ENCODE measurements around the gene KLRC2.
A peak's percentile ranks its signal among the peaks of the same experiment; 100 is the strongest.
"Not testable (repeated sequence)": the region's sequence is repeated elsewhere in the genome, so short reads cannot be mapped to it uniquely, and the experiment has no call there.

The KLRC2 gene

GRCh38 chr12:10393291-10393690, 42.5 kb downstream of the KLRC2 start:
- no peaks in the 10 kb centered on the region for H3K27me3 ChIP-seq (ENCODE audit: insufficient read depth, low read length)
- no peaks in the 10 kb centered on the region for H3K9me3 ChIP-seq (ENCODE audit: low read length)
- no peaks in the 10 kb centered on the region for H4K20me1 ChIP-seq (ENCODE audit: insufficient read depth, low read length)
- H3K36me3 ChIP-seq (ENCODE audit: insufficient read depth, low read length) = peaks cover 7% of the 10 kb centered on the region; the same call in 1 of the 2 replicates
- H3K4me3 ChIP-seq (ENCODE audit: low read depth, low read length, poor library complexity, severe bottlenecking) = peak overlapping the region; percentile 15
- no peak overlapping the region for H2AFZ ChIP-seq (ENCODE audit: low read length)
- H3K4me2 ChIP-seq (ENCODE audit: low read length) = peak overlapping the region; percentile 63
- H3K79me2 ChIP-seq (ENCODE audit: insufficient read depth, low read length) = peaks cover 25% of the 10 kb centered on the region
- no peaks in the 10 kb centered on the region for H3K9me2 ChIP-seq (ENCODE audit: low read depth, low read length)
- peaks cover 100% of the 10 kb centered on the region for H3K4me1 ChIP-seq (ENCODE audit: insufficient read depth, low read length, severe bottlenecking)
- H3K27ac ChIP-seq (ENCODE audit: low read depth, low read length, poor library complexity, severe bottlenecking) = peak overlapping the region; percentile 97
- H3F3A ChIP-seq (ENCODE audit: insufficient read depth, low read length) = peaks cover 17% of the 10 kb centered on the region
- TF ChIP-seq EZH2 (IDR thresholded peaks at IDR 0.05; ENCODE audit: borderline replicate concordance, low read length) (no peak), CTCF (IDR thresholded peaks at IDR 0.05; ENCODE audit: low read length) (no peak)
- H3K9ac ChIP-seq (ENCODE audit: low read length) = peak overlapping the region; percentile 75

GRCh38 chr12:10392394-10392930, 43.3 kb downstream of the KLRC2 start:
- no peaks in the 10 kb centered on the region for H3K9me3 ChIP-seq (ENCODE audit: low read length)
- no peaks in the 10 kb centered on the region for H4K20me1 ChIP-seq (ENCODE audit: insufficient read depth, low read length)
- peak overlapping the region; percentile 97 for H3K27ac ChIP-seq (ENCODE audit: low read depth, low read length, poor library complexity, severe bottlenecking)
- H3K27me3 ChIP-seq (ENCODE audit: insufficient read depth, low read length) = no peaks in the 10 kb centered on the region
- no peak overlapping the region for H2AFZ ChIP-seq (ENCODE audit: low read length)
- H3K9me2 ChIP-seq (ENCODE audit: low read depth, low read length) = no peaks in the 10 kb centered on the region
- peaks cover 9% of the 10 kb centered on the region for H3K36me3 ChIP-seq (ENCODE audit: insufficient read depth, low read length)
- peaks cover 33% of the 10 kb centered on the region for H3K79me2 ChIP-seq (ENCODE audit: insufficient read depth, low read length)
- H3K4me3 ChIP-seq (ENCODE audit: low read depth, low read length, poor library complexity, severe bottlenecking) = peak overlapping the region; percentile 29
- H3K4me2 ChIP-seq (ENCODE audit: low read length) = peak overlapping the region; percentile 63
- peak overlapping the region; percentile 75 for H3K9ac ChIP-seq (ENCODE audit: low read length)
- TF ChIP-seq CTCF (IDR thresholded peaks at IDR 0.05; ENCODE audit: low read length) = no peak
- no peak for TF ChIP-seq EZH2 (IDR thresholded peaks at IDR 0.05; ENCODE audit: borderline replicate concordance, low read length)
- H3F3A ChIP-seq (ENCODE audit: insufficient read depth, low read length) = peaks cover 16% of the 10 kb centered on the region
- H3K4me1 ChIP-seq (ENCODE audit: insufficient read depth, low read length, severe bottlenecking) = peaks cover 99% of the 10 kb centered on the region

- Histone ChIP-seq H3K27ac (ENCODE audit: low read depth, low read length, poor library complexity, severe bottlenecking) (peak overlapping the region; percentile 97), H3F3A (ENCODE audit: insufficient read depth, low read length) (peaks cover 16% of the 10 kb centered on the region; the same call in 1 of the 2 replicates), H3K9ac (ENCODE audit: low read length) (peak overlapping the region; percentile 83; the same call in 1 of the 2 replicates), H3K4me2 (ENCODE audit: low read length) (peak overlapping the region; percentile 8; the same call in 1 of the 2 replicates), H3K4me1 (ENCODE audit: insufficient read depth, low read length, severe bottlenecking) (peaks cover 93% of the 10 kb centered on the region), H3K79me2 (ENCODE audit: insufficient read depth, low read length) (peaks cover 43% of the 10 kb centered on the region), H3K36me3 (ENCODE audit: insufficient read depth, low read length) (peaks cover 24% of the 10 kb centered on the region)
- H3K9me2 ChIP-seq (ENCODE audit: low read depth, low read length); H3K27me3 ChIP-seq (ENCODE audit: insufficient read depth, low read length); H3K4me3 ChIP-seq (ENCODE audit: low read depth, low read length, poor library complexity, severe bottlenecking); H4K20me1 ChIP-seq (ENCODE audit: insufficient read depth, low read length); H3K9me3 ChIP-seq (ENCODE audit: low read length); H2AFZ ChIP-seq (ENCODE audit: low read length): not testable (repeated sequence)
Observed at GRCh38 chr12:10390991-10391390, 44.8 kb downstream of the KLRC2 start.

GRCh38 chr12:10389904-10390303, 45.9 kb downstream of the KLRC2 start, which contains the start of gene KLRK1:
Gene KLRK1 (minus strand): TSS chr12:10390041. CDS start chr12:10388810, 1,231 bp downstream.
- Histone ChIP-seq H2AFZ (ENCODE audit: low read length) (no peak within 1 kb of the TSS), H3K9me3 (ENCODE audit: low read length) (peaks cover 2% of the 10 kb centered on the region; the same call in 1 of the 2 replicates), H3K27me3 (ENCODE audit: insufficient read depth, low read length) (no peaks in the 10 kb centered on the region), H3K79me2 (ENCODE audit: insufficient read depth, low read length) (peaks cover 54% of the 10 kb centered on the region), H3K9ac (ENCODE audit: low read length) (peak within 1 kb of the TSS; percentile 83), H4K20me1 (ENCODE audit: insufficient read depth, low read length) (no peaks in the 10 kb centered on the region), H3K36me3 (ENCODE audit: insufficient read depth, low read length) (peaks cover 35% of the 10 kb centered on the region), H3K4me1 (ENCODE audit: insufficient read depth, low read length, severe bottlenecking) (peaks cover 82% of the 10 kb centered on the region), H3F3A (ENCODE audit: insufficient read depth, low read length) (peaks cover 6% of the 10 kb centered on the region; the same call in 1 of the 2 replicates), H3K4me2 (ENCODE audit: low read length) (peak within 1 kb of the TSS; percentile 78), H3K4me3 (ENCODE audit: low read depth, low read length, poor library complexity, severe bottlenecking) (peak within 1 kb of the TSS; percentile 70), H3K27ac (ENCODE audit: low read depth, low read length, poor library complexity, severe bottlenecking) (peak within 1 kb of the TSS; percentile 97), H3K9me2 (ENCODE audit: low read depth, low read length) (no peaks in the 10 kb centered on the region)
- TF ChIP-seq EZH2 (IDR thresholded peaks at IDR 0.05; ENCODE audit: borderline replicate concordance, low read length) (no peak), CTCF (IDR thresholded peaks at IDR 0.05; ENCODE audit: low read length) (no peak)
